Neutrophil (primary cell): ENCODE results near the gene BNC2.

Source experiments
- H3K27ac ChIP-seq: fragments of 200-600 bp; sonication (generic); 2 replicates; pipeline ENCODE4 v1.5.1; 2016; ENCODE audit warnings: mild to moderate bottlenecking, moderate library complexity
- H3K27me3 ChIP-seq: fragments of 200-600 bp; sonication (generic); 2 replicates; pipeline ENCODE4 v1.6.0; 2016; ENCODE audit warnings: mild to moderate bottlenecking
- H3K36me3 ChIP-seq: fragments of 200-600 bp; sonication (generic); 2 replicates; pipeline ENCODE4 v1.5.1; 2017
- H3K4me1 ChIP-seq, 2 experiments: fragments of 200-600 bp in 1 of 2; sonication (generic) in 1 of 2; 1 replicate in 1 of 2; 2 replicates in 1 of 2; pipeline versions ENCODE4 v1.5.1 to v1.6.1; 2013 to 2016; ENCODE audit warnings: low read depth in 1 of 2, low read length in 1 of 2, mild to moderate bottlenecking in 1 of 2, moderate library complexity in 1 of 2; ENCODE audit not compliant: control insufficient read depth in 1 of 2, insufficient read depth in 1 of 2
- H3K4me3 ChIP-seq, 2 experiments: fragments of 200-600 bp in 1 of 2; sonication (generic) in 1 of 2; 1 replicate in 1 of 2; 2 replicates in 1 of 2; pipeline ENCODE4 v1.5.1; 2013 to 2016; ENCODE audit warnings: low read depth in 1 of 2, low read length in 1 of 2, mild to moderate bottlenecking in 1 of 2, moderate library complexity in 1 of 2
- H3K9me3 ChIP-seq: fragments of 200-600 bp; sonication (generic); 2 replicates; pipeline ENCODE4 v1.5.1; 2016
- TF ChIP-seq, protein P1 (sequence below): fragments of 200-600 bp; sonication (generic); IDR thresholded peaks from 2 replicates; pipeline ENCODE4 v1.5.1; 2016; ENCODE audit warnings: antibody characterized with exemption

Gene BNC2

DNA sequence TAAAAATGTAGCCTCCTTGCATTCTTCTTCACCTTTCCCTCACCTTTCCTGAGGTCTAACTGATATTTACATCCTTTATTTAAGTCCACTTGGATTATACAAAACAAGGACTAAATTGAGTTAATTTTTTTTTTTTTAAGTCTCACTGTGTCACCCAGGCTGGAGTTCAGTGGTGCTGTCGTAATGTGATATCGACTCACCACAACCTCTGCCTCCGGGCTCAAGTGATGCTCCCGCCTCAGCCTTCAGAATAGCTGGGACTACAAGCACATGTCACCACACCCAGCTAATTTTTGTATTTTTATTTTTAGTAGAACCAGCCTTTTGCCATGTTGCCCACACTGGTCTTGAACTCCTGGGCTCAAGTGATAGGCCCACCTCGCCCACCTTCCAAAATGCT is 195.3 kb downstream of the BNC2 start:
- TF ChIP-seq, protein P1, sequence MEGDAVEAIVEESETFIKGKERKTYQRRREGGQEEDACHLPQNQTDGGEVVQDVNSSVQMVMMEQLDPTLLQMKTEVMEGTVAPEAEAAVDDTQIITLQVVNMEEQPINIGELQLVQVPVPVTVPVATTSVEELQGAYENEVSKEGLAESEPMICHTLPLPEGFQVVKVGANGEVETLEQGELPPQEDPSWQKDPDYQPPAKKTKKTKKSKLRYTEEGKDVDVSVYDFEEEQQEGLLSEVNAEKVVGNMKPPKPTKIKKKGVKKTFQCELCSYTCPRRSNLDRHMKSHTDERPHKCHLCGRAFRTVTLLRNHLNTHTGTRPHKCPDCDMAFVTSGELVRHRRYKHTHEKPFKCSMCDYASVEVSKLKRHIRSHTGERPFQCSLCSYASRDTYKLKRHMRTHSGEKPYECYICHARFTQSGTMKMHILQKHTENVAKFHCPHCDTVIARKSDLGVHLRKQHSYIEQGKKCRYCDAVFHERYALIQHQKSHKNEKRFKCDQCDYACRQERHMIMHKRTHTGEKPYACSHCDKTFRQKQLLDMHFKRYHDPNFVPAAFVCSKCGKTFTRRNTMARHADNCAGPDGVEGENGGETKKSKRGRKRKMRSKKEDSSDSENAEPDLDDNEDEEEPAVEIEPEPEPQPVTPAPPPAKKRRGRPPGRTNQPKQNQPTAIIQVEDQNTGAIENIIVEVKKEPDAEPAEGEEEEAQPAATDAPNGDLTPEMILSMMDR, result no peak

GRCh38 chr9:16673171-16673570 is 197.3 kb downstream of the BNC2 start:
- H3K4me1 ChIP-seq, result no peaks in the 10 kb centered on the region
- TF ChIP-seq, protein P1, result no peak
- H3K27me3 ChIP-seq, result no peaks in the 10 kb centered on the region
- H3K36me3 ChIP-seq, result no peaks in the 10 kb centered on the region
- no peak overlapping the region for H3K27ac ChIP-seq
- no peak overlapping the region for H3K4me3 ChIP-seq
- no peaks in the 10 kb centered on the region for H3K9me3 ChIP-seq

More for the DNA sequence above, 195.3 kb downstream of the BNC2 start:
- H3K27me3 ChIP-seq, result no peaks in the 10 kb centered on the region
- no peaks in the 10 kb centered on the region for H3K4me1 ChIP-seq
- H3K4me3 ChIP-seq, result no peak overlapping the region
- H3K27ac ChIP-seq, result no peak overlapping the region
- H3K36me3 ChIP-seq, result no peaks in the 10 kb centered on the region
- no peaks in the 10 kb centered on the region for H3K9me3 ChIP-seq

GRCh38 chr9:16672501-16672900 is 198.0 kb downstream of the BNC2 start:
- Histone ChIP-seq H3K4me1 (no peaks in the 10 kb centered on the region), H3K36me3 (no peaks in the 10 kb centered on the region), H3K4me3 (no peak overlapping the region), H3K9me3 (no peaks in the 10 kb centered on the region), H3K27me3 (no peaks in the 10 kb centered on the region), H3K27ac (no peak overlapping the region)
- TF ChIP-seq, protein P1, result no peak

GRCh38 chr9:16671591-16672137 is 198.8 kb downstream of the BNC2 start:
- Histone ChIP-seq H3K27me3 (no peaks in the 10 kb centered on the region), H3K4me3 (no peak overlapping the region), H3K4me1 (no peaks in the 10 kb centered on the region), H3K9me3 (no peaks in the 10 kb centered on the region), H3K36me3 (no peaks in the 10 kb centered on the region), H3K27ac (no peak overlapping the region)
- TF ChIP-seq, protein P1, result no peak

- Histone ChIP-seq H3K27me3 (no peaks in the 10 kb centered on the region), H3K36me3 (no peaks in the 10 kb centered on the region), H3K9me3 (no peaks in the 10 kb centered on the region), H3K4me3 (no peak overlapping the region), H3K4me1 (no peaks in the 10 kb centered on the region), H3K27ac (no peak overlapping the region)
- TF ChIP-seq, protein P1, result no peak
Measured at GRCh38 chr9:16670791-16671190, 199.7 kb downstream of the BNC2 start.
